ENCODE results near the gene HDAC4.

The HDAC4 gene

DNA sequence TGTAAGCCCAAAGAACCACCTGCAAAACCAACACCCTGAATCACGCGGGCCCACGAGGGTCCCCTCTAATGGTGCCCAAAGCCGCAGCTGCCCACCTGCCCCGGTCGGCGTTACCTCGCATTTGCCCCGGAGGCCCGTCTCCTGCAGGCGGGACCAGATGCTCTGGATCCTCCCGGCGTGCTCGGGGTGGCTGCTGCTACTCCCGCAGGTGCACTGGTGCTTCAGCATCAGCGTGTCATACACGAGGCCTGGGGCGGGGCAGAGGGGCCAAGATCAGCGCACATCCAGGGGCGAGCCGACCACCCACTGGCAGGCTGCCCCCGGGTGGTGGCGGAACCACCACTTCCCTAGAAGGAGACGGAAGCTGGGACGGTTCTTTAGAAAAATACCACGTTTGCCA is 292.9 kb downstream of the HDAC4 start:
- DNase-seq (ENCODE audit: low read depth) = no peak

DNA sequence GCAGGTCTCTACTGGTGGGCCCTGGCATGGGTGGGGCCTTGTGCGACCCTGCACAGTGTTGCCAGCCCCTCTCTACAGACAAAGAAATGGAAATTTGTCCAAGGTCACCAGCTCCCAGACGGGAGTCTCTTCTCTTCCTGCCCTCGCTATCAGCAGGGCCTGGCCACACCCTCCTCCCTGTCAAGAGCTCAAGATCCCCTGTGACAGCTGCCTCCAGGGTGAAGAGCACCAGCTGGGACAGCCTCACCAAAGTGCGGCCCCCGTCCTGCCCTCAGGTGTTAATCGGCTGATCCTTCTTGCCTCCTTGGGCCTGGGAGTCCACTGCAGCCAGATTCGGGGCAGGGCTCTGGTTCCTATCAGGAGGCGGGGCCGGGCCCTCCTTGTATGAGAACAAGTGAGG is 293.9 kb downstream of the HDAC4 start:
- DNase-seq (ENCODE audit: low read depth) = no peak

DNA sequence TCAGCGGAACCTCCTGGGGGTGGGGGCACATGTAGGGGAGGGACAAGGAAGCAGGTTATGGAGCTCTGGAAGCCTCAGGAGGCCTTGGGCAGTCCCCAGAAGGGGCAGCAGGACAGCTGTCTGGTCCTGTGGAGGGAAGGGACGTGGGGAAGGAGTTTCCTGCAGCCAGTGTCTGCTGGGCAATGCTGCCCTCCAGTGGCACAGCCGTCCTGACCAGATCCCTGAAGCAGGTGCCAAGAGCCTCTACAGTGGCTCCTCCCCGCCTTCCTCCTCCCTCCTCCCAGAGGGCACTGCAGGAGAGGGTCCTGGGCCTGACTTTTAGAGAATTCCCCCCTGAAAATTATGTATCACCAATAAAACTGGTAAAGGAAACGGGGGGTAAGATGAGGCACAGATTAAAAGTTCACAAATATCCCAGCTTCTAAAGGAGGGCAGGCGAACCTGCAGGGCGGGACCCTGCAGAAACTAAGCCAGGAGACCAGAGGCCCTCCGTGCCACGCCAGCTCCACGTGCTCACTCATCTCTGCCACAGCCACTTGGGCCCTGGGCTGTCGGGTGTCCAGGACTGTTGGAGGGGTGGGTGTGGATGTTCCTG is 294.4 kb downstream of the HDAC4 start:
- no peak for DNase-seq (ENCODE audit: low read depth)

DNA sequence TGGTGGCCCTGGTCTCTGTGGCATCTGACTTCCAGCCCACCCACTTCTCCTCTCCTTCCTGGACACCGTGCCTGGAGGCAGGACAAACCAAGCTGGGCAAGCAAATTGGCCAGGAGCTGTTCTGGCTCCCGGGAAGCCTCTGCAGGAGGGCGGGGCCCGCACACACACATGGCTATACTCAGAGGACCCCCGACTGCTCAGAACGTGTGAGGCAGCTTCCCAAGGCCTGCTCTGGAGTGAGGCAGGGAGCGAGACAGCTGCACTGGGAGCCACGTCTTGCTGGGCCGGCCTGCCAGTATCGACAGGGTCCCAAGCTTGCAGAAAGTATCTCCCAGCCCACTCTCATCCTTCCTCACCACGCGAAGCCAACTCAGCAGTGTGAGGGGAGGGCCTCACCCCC is 295.6 kb downstream of the HDAC4 start:
- no peak for DNase-seq (ENCODE audit: low read depth)

DNA sequence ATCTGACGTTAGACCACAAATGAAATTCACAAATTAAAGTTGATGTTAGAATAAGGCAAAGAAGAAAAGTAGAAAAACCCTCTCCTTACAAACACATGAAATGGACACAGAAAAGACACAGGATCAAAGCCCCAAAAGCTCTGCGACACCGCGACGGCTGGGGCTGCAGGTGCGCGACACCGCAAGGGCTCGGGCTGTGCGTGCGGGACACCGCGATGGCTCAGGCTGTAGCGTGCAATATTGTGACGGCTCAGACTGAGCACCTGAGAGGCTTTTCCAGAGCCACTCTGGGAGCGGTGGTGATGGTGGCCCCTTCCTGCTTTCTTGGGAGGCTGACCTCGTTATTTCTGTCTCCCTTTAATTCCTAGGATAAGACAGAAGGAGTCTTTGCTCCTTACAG is 296.0 kb downstream of the HDAC4 start:
- DNase-seq (ENCODE audit: low read depth) = no peak

DNA sequence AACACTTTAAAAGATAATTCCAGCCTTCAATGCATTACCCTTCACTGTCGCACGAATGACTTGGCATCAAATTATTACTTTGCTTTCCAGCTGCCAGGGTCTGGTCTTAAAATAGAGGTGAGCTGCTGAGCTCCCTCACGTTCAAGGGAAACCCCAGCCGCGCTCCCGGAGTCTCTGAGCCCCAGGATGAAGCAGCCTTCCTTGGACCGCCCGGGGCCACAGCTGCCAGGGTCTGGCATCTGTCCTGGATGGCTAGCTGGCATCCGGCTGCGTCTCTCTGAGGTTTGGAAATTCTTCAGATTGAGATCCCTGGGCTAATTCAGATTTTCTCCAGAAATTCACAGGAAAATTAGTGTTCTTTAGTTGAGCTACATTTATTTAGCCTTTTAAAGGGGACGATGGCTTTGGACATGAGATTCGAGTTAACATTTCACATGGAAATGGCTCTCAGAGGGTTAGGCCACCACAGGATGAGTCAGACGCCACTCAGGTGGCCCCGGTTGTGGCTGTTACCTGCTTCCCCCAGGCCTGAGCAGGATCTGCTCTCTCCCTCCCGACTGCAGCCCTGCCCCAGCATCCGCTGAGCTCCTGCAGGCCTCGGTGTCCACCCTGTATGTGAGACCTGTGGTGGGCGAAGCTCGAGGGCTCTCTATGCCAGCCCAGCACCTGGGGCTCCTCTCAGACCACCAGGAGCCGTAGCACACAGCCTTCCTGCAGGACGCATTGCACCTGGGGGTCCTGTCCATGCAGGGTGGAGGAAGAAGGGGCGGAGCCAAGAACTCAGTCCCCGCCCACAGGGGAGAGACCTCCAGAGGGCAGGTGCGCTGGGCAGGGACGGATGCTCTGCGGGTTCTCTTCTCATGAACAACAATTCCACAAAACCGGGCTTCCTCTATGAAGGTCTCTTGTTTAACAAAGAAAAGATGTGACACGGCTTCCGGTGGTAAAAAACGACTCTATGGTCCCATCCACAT is 297.4 kb downstream of the HDAC4 start:
- DNase-seq (ENCODE audit: low read depth) = no peak

- no peak for DNase-seq (ENCODE audit: low read depth)
Observed at GRCh38 chr2:239102266-239102665, 298.6 kb downstream of the HDAC4 start.

- DNase-seq (ENCODE audit: low read depth) = no peak
Observed at GRCh38 chr2:239101807-239102206, 299.0 kb downstream of the HDAC4 start.

- no peak for DNase-seq (ENCODE audit: low read depth)
Observed at GRCh38 chr2:239101071-239101470, 299.7 kb downstream of the HDAC4 start.

- no peak for DNase-seq (ENCODE audit: low read depth)
Observed at GRCh38 chr2:239099474-239099873, 301.3 kb downstream of the HDAC4 start.

GRCh38 chr2:239098288-239098970 is 302.4 kb downstream of the HDAC4 start:
- no peak for DNase-seq (ENCODE audit: low read depth)

GRCh38 chr2:239097428-239097696 is 303.5 kb downstream of the HDAC4 start:
- no peak for DNase-seq (ENCODE audit: low read depth)

GRCh38 chr2:239096676-239097427 is 304.0 kb downstream of the HDAC4 start:
- DNase-seq (ENCODE audit: low read depth) = no peak

GRCh38 chr2:239095460-239096081 is 305.2 kb downstream of the HDAC4 start:
- no peak for DNase-seq (ENCODE audit: low read depth)

DNA sequence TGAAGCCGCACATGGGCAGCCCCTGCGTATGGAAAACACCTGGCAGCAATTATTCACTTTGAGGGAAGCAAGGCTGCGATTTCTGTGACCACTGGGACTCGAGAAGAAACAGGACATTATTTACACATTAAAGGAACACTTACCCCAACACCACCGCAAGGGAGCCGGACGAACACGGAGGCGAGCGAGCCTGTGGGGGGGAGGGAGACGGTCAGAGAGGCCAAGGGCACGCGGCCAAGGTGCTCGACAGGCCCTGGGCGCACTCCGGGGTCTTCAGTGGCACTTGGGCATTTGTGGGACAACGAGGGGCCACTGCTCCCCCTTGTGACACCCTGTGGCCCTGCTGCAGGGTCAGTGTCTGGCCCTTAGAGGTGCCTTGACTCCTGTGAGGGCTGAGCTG is 306.0 kb downstream of the HDAC4 start:
- DNase-seq (ENCODE audit: low read depth) = no peak

- no peak for DNase-seq (ENCODE audit: low read depth)
Observed at GRCh38 chr2:239093952-239094351, 306.9 kb downstream of the HDAC4 start.

- no peak for DNase-seq (ENCODE audit: low read depth)
Observed at GRCh38 chr2:239093542-239093941, 307.3 kb downstream of the HDAC4 start.

DNA sequence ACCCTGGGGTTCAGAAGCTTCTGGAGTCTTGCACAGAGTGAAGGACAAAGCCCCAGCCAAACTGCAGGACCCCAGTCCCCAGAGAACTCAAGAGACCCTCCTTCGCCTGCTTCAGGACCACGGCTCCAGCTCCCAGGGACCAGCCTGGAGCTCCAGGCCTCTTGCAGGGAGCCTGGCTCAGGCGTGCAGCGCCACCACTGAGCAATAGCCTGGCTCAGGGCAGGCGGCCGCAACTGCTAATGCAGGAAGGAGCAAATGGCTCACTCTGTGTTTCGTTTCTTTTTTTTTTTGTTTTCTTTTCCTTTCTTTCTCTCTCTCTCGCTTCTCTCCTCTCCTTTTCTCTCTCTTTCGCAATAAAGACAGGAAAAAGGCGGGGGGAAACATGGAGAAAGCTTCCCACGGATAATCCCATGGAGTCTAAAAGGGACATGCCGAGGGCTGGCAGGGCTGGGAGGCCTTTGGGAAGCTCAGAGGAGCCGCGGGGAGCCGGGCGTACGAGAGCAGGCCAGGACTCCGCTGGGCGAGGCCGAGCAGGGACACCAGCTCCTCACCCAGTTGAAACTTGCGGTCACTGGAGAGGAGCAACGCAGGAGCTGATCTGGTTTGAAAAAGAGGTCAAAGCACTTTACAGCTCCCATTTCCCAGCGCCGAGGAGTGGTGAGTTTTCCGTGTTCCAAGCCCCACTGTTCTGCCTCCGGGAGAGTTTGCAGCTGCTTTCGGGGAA is 308.1 kb downstream of the HDAC4 start:
- DNase-seq (ENCODE audit: low read depth) = no peak

DNA sequence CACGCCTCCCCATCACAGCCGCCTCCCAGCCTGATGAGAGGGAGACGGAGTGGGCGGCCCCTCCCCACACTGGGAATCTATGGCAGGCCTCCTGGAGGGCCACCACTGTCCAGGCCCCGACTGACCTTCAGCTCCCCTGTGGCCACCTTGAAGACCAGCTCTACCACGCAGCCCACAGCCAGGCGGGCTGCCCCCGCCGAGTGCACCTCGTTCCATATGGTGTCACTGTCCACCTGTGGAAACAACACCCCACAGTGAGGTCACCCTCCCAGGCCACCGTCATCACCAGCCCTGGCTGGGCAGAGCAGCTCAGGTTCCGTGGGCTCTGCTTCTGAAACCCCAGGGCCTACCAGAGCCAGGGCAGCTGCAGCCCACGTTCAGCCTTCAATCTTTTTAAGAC is 310.9 kb downstream of the HDAC4 start:
- DNase-seq (ENCODE audit: low read depth) = no peak

GRCh38 chr2:239087046-239087710 is 313.6 kb downstream of the HDAC4 start:
- no peak for DNase-seq (ENCODE audit: low read depth)

Data from activated T-helper 1 cell treated with Interleukin-2 at 50 U/mL for 16 hours (primary cell).